Activated CD4-positive, alpha-beta T cell treated with anti-CD3 and anti-CD28 coated beads, Interleukin-2, amount 10 ng/mL, durations not matched to agents 7 days and 5 days (primary cell): ENCODE results near the gene SGPP1. TPM values are rescaled to one million over a fixed set of nuclear protein-coding genes. Genes with fewer than 3 reads are reported as not detected.
"Not testable (repeated sequence)": the region's sequence is repeated elsewhere in the genome, so short reads cannot be mapped to it uniquely, and the experiment has no call there.

Experiments
- CTCF ChIA-PET: fragments of 350-600 bp; sonication (Branson Sonifier 250); formaldehyde crosslinking; loops from one replicate; lab custom pipeline; 2021; ENCODE audit warnings: antibody characterized with exemption; lab: Charles Lee
- POLR2A ChIA-PET: fragments of 350-600 bp; sonication (Branson Sonifier 250); formaldehyde crosslinking; loops from one replicate; lab custom pipeline; 2021; ENCODE audit warnings: antibody characterized with exemption; lab: Charles Lee
- DNase-seq: peaks from one replicate; pipeline ENCODE4 v3.0.0-alpha.2; 2020
- H3K27ac Mint-ChIP-seq: one replicate; pipeline ENCODE4 v1.8.0; 2021; ENCODE audit warnings: mild to moderate bottlenecking, moderate library complexity, mixed read lengths
- H3K27me3 Mint-ChIP-seq: one replicate; pipeline ENCODE4 v1.8.0; 2021; ENCODE audit warnings: mixed read lengths
- H3K36me3 Mint-ChIP-seq: one replicate; pipeline ENCODE4 v1.8.0; 2021; ENCODE audit warnings: low read depth, mixed read lengths
- H3K4me1 Mint-ChIP-seq: one replicate; pipeline ENCODE4 v1.8.0; 2021; ENCODE audit warnings: mixed read lengths
- H3K4me3 Mint-ChIP-seq: one replicate; pipeline ENCODE4 v1.8.0; 2021; ENCODE audit warnings: mild to moderate bottlenecking, moderate library complexity, mixed read lengths
- H3K9me3 Mint-ChIP-seq: one replicate; pipeline ENCODE4 v1.8.0; 2021; ENCODE audit warnings: mixed read lengths
- total RNA-seq, 2 experiments: library from RNA; stranded (reverse); gene quantifications; one replicate each; pipeline ENCODE4 v1.2.3, GENCODE V29; 2021

Gene SGPP1
- total RNA-seq, 2 experiments from 2014 or later, result 20.0 to 23.0 TPM

DNA sequence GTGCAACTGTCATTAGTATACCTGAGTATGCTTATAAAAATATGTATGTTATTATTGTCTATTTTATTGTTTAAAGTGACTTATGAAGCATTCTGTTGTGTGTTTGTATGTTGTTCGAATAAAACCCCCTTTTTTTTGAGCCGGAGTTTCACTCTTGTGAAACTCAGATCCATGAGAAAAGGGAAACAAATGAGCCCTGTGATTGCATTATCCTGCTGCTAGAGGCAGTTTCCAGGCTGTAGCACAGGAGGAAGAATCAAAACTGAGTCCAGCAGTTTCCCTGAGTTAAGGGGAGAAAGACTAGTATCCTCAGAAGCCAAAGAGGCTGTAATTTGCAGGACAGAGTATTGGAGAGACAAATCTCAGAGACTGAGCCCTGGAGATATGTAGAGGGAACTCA lies 12.5 kb downstream of the SGPP1 start:
- no peak for DNase-seq
- ChIA-PET POLR2A (no interaction called here), CTCF (no interaction called here)
- no peak overlapping the region for H3K4me3 Mint-ChIP-seq
- peaks cover 27% of the 10 kb centered on the region for H3K9me3 Mint-ChIP-seq
- peaks cover 23% of the 10 kb centered on the region for H3K4me1 Mint-ChIP-seq
- H3K36me3 Mint-ChIP-seq, result peaks cover 51% of the 10 kb centered on the region
- H3K27ac Mint-ChIP-seq, result no peak overlapping the region
- H3K27me3 Mint-ChIP-seq, result no peaks in the 10 kb centered on the region

DNA sequence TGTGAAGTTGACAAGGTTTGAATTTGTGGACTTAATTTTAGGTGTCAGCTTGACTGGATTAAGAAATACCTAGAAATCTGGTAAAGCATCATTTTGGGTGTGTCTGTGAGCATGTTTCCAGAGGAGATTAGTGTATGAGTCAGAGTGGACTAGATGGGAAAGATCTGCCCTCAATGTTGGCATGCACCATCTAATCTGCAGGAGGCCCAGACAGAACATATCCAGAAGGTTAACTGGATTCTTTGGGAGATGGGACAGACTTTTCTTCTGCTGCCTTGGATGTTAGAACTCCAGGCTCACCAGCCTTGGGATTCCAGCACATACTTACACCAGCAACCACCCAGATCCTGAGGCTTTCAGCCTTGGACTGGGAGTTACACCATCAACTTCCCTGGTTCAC lies 14.1 kb downstream of the SGPP1 start:
- peaks cover 29% of the 10 kb centered on the region for H3K4me1 Mint-ChIP-seq

DNA sequence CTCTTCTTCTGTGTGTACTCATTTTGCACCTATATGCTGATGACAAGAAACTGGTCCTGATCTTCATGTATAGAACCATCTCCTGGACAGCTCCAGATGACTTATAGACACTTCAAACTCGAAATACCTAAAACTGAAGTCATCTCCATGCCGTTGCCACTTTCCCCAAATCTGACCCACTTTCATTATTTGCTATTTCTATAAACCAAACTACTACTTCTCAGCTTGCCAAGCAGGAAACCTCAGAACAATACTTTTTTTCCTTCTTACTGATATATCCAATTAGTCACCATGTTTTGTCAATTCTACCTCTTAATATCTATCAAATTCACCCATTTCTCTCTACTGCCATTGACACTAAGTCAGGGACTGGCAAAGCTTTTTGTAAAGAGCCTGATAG lies 14.8 kb downstream of the SGPP1 start:
- ChIA-PET CTCF (interaction anchor here (0.6 kb wide), 1 partner anchor 198 kb away, joined by 5 read pairs; no protein-coding TSS in a partner anchor), POLR2A (no interaction called here)
- peaks cover 46% of the 10 kb centered on the region for H3K36me3 Mint-ChIP-seq

More for the DNA sequence above, 14.1 kb downstream of the SGPP1 start:
- Mint-ChIP-seq H3K9me3 (peaks cover 25% of the 10 kb centered on the region), H3K36me3 (peaks cover 50% of the 10 kb centered on the region), H3K27ac (no peak overlapping the region), H3K4me3 (no peak overlapping the region), H3K27me3 (no peaks in the 10 kb centered on the region)
- no peak for DNase-seq
- ChIA-PET POLR2A (no interaction called here), CTCF (no interaction called here)

DNA sequence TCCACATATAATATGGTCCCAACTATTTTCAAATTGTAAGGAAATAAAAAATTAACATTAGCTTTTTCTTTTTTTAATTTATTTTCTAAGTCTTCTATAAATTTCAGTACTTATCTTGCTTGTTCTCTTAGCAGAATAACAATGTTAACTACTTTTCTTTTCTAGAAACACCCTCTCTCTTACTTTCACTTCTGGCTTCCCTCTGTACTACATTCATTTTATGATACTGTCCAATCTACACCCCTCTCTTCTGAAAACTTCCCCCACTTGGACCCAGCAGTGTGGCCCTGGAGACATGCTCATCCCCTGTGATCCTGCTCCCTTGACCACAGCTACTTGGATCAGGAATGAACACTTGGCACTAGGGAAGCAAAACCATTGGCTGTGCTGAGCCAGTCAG lies 15.7 kb downstream of the SGPP1 start:
- Mint-ChIP-seq H3K4me1 (peaks cover 29% of the 10 kb centered on the region), H3K27me3 (no peaks in the 10 kb centered on the region), H3K27ac (peak overlapping the region; percentile 42), H3K4me3 (peak overlapping the region; percentile 51), H3K9me3 (peaks cover 15% of the 10 kb centered on the region), H3K36me3 (peaks cover 42% of the 10 kb centered on the region)
- POLR2A ChIA-PET, result no interaction called here
- CTCF ChIA-PET, result interaction anchor here (0.6 to 1.1 kb wide), 7 partner anchors 13 to 1603 kb away, joined by 3 to 5 read pairs (median 3); no protein-coding TSS in a partner anchor
- no peak for DNase-seq

More for the DNA sequence above, 14.8 kb downstream of the SGPP1 start:
- DNase-seq, result no peak
- Mint-ChIP-seq H3K27ac (peak overlapping the region; percentile 41), H3K4me1 (peaks cover 29% of the 10 kb centered on the region), H3K27me3 (no peaks in the 10 kb centered on the region), H3K4me3 (no peak overlapping the region), H3K9me3 (peaks cover 21% of the 10 kb centered on the region)

DNA sequence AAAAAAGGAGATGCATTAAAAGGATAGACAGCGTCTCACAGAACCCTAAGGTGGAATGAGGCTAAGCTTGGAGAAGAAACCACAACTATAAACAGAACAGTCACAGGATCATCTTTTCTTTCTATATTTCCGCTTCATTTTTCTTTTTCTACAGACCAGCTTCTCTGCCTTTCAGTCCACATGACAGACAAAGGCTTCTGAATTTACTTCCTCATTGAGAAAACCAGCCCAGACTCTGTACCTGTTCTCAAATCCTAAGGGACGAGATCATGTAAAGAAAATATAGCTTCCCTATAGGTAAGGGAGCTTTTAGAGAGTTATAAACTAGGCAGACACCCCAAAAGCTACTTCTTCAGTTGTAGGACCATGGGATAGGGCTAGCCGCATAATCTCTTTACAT lies 17.4 kb downstream of the SGPP1 start:
- Mint-ChIP-seq H3K27me3 (no peaks in the 10 kb centered on the region), H3K9me3 (peaks cover 10% of the 10 kb centered on the region), H3K4me1 (peaks cover 29% of the 10 kb centered on the region), H3K4me3 (no peak overlapping the region), H3K27ac (no peak overlapping the region), H3K36me3 (peaks cover 32% of the 10 kb centered on the region)
- ChIA-PET CTCF (interaction anchor here (0.6 to 1.2 kb wide), 3 partner anchors 13 to 44 kb away, joined by 3 to 4 read pairs (median 3); no protein-coding TSS in a partner anchor), POLR2A (no interaction called here)
- DNase-seq, result no peak

DNA sequence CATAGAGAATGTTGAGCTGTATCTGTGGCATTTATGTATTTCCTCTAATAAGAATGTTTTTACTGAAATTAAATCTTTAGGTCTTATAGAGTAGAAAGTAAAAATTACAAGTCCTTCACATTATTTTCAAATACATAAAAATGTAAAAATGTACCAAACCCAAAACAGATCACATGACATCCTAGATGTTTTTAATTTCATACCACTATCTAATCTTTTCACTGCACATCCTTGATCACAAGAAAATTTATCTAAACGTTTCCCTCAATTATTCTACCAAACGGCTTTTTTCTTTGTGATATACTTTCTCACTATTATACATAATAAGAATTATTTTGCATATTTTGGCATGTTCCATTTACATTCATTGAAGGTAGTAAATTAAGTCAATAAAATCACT lies 18.3 kb downstream of the SGPP1 start:
- Mint-ChIP-seq H3K4me3 (no peak overlapping the region), H3K4me1 (peaks cover 29% of the 10 kb centered on the region), H3K9me3 (peaks cover 10% of the 10 kb centered on the region), H3K27me3 (no peaks in the 10 kb centered on the region), H3K36me3 (peaks cover 27% of the 10 kb centered on the region), H3K27ac (no peak overlapping the region)
- POLR2A ChIA-PET, result no interaction called here
- no peak for DNase-seq
- CTCF ChIA-PET, result interaction anchor here (0.6 to 1.2 kb wide), 2 partner anchors 16 to 70 kb away, joined by 3 read pairs; no protein-coding TSS in a partner anchor

DNA sequence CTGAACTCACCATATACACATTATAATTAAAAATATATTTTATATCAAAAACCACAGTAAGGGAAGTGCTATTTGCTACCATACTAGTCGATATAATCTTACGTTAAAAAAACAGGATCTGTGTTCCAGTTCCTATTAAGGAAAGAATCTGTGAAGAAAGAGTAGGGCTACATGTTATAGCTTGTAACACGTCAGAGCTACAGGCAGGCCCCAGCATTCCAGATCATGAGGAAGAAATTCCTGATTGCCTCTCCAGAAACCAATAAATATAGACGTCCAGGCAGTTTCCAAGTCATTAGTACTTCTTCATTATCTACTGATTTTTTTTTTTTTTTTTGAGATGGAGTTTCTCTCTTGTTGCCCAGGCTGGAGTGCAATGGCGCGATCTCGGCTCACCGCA lies 20.6 kb downstream of the SGPP1 start:
- H3K36me3 Mint-ChIP-seq, result peaks cover 17% of the 10 kb centered on the region
- CTCF ChIA-PET, result interaction anchor here (0.6 kb wide), 1 partner anchor 346 kb away, joined by 4 read pairs; no protein-coding TSS in a partner anchor
- peaks cover 15% of the 10 kb centered on the region for H3K4me1 Mint-ChIP-seq
- peaks cover 6% of the 10 kb centered on the region for H3K9me3 Mint-ChIP-seq
- no peak overlapping the region for H3K27ac Mint-ChIP-seq
- DNase-seq, result no peak
- H3K27me3 Mint-ChIP-seq, result no peaks in the 10 kb centered on the region
- POLR2A ChIA-PET, result no interaction called here
- no peak overlapping the region for H3K4me3 Mint-ChIP-seq

DNA sequence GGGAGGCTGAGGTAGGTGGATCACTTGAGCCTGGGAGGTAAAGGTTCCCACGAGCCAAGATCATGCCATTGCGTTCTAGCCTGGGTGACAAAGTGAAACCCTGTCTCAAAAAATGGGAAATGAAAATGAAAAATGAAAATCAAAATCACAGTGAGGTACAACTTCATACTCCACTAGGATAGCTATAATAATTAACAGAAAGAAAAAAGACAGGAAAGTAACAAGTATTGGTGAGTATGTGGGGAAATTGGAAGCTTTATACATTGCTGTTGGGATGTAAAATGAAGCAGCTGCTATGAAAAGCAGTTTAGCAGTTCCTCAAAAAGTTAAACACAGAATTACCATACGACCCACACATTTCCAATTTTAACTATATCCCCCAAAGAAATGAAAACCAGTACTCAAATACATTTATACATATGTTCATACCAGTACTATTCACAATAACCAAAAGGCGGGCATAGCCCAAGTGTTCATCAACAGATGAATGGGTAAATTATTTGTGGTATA lies 22.2 kb downstream of the SGPP1 start:
- Mint-ChIP-seq H3K27ac (no peak overlapping the region), H3K27me3 (no peaks in the 10 kb centered on the region), H3K4me3 (no peak overlapping the region), H3K4me1 (peaks cover 14% of the 10 kb centered on the region), H3K36me3 (peaks cover 13% of the 10 kb centered on the region), H3K9me3 (peaks cover 3% of the 10 kb centered on the region)
- ChIA-PET CTCF (interaction anchor here (1.1 kb wide), 1 partner anchor 11 kb away, joined by 3 read pairs; no protein-coding TSS in a partner anchor), POLR2A (no interaction called here)
- DNase-seq, result no peak

DNA sequence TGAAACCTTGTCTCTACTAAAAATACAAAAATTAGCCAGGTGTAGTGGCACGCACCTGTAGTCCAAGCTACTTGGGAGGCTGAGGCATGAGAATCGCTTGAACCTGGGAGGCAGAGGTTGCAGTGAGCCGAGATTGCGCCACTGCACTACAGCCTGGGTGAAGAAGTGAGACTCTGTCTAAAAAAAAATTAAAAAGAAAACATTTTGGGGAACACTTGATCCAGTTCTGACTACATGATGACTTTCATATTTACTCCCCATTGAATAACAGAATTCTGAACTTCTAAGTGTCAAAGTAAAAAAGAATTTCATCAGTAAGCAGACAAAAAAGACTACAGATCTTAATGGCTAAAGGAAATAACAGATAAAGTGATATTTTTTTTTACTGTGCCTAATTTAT lies 25.3 kb downstream of the SGPP1 start:
- POLR2A ChIA-PET, H3K27me3 Mint-ChIP-seq, H3K9me3 Mint-ChIP-seq, H3K27ac Mint-ChIP-seq, DNase-seq, H3K4me3 Mint-ChIP-seq: not testable (repeated sequence)
- Mint-ChIP-seq H3K4me1 (peaks cover 12% of the 10 kb centered on the region), H3K36me3 (peaks cover 14% of the 10 kb centered on the region)
- CTCF ChIA-PET, result interaction anchor here (0.6 to 1.2 kb wide), 2 partner anchors 20 to 1680 kb away, joined by 3 read pairs; no protein-coding TSS in a partner anchor

DNA sequence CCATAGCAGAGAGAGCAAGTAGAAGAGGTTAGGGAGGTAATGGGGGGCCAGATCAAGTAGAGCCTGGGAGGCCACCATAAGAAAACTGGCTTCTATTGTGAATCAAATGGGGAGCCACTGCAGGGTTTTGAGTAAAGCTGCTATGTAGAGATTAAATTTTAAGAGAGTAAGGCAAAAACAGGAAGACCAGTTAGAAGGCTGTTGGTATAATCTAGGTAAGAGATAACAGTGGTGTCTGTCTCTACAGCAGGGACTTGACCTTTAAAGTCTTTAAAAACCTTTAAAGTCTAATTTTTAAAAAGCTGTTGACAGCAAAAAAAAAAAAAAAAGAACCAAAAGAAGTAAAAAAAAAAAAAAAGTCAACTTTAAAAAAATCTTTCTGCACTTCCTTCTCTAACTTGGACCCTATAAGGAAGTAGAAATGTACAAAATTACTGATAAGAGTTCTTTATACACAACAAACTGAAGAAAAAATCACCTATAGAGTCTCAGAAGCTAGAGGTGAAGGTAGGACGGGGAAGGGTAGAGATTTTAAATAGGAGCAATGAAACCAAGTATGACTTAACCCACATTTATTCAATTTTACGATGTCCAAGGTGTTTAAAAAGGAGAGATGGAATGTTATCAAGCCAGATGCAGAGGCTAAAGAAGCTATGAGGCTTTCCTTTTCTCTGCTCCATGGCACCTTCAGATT lies 26.1 kb downstream of the SGPP1 start:
- H3K9me3 Mint-ChIP-seq, result peaks cover 3% of the 10 kb centered on the region
- H3K36me3 Mint-ChIP-seq, result peaks cover 17% of the 10 kb centered on the region
- peaks cover 17% of the 10 kb centered on the region for H3K4me1 Mint-ChIP-seq
- DNase-seq, result no peak
- CTCF ChIA-PET, result interaction anchor here (0.6 to 1.2 kb wide), 3 partner anchors 19 to 1681 kb away, joined by 3 read pairs; no protein-coding TSS in a partner anchor
- POLR2A ChIA-PET, result no interaction called here
- H3K27me3 Mint-ChIP-seq, result no peaks in the 10 kb centered on the region
- no peak overlapping the region for H3K27ac Mint-ChIP-seq
- no peak overlapping the region for H3K4me3 Mint-ChIP-seq

DNA sequence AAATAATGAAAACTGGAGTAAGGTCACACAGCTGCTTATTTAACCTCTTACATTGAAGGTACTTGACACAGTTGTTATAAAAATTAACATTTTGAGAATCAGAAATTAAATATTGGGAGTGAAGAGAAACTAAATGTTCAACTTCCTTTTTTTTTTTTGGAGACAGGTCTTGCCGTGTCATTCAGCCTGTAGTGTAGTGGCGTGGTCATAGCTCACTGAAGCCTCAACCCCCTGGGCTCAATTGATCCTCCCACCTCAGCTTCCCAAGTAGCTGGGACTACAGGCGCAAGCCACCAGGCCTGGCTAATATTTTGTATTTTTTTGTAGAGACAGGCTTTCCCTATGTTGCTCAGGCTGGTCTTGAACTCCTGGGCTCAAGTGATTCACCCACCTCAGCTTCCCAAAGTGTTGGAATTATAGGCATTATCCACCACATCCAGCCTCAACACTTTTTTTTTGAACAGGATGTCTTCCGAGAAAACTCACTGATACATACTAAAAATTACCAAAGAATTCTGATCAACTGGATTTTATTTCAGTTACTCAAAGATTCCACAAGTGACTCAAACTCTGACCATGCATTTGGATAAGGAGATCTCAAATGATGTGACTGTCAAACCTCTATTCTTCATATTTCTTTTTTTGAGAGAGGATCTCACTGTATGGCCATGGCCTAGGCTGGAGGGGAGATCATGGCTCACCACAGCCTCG lies 35.4 kb downstream of the SGPP1 start:
- Mint-ChIP-seq H3K27ac (no peak overlapping the region), H3K4me1 (peaks cover 8% of the 10 kb centered on the region), H3K4me3 (no peak overlapping the region), H3K27me3 (no peaks in the 10 kb centered on the region), H3K36me3 (peaks cover 22% of the 10 kb centered on the region), H3K9me3 (no peaks in the 10 kb centered on the region)
- ChIA-PET POLR2A (no interaction called here), CTCF (interaction anchor here (0.6 to 1.2 kb wide), 4 partner anchors 20 to 80 kb away, joined by 3 to 4 read pairs (median 3); partner anchors contain the start of gene SGPP1)
- DNase-seq, result no peak

DNA sequence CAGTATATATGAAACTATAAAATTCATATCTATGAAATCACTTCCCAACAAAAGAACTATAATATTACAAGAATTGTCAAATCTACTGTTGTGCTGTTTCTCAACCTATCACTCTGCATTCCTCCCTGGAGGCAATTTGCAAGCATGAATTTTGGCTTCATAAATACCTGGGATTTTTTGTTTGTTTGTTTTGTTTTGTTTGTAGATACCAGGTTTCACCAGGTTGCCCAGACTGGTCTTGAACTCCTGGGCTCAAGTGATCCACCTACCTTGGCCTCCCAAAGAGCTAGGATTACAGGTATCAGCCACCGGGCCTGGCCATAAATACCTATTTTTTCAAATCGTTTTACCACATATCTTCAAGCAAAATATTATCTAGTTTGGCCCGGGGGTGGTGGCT lies 38.7 kb downstream of the SGPP1 start:
- Mint-ChIP-seq H3K36me3 (peaks cover 21% of the 10 kb centered on the region), H3K27ac (no peak overlapping the region), H3K4me1 (peaks cover 2% of the 10 kb centered on the region), H3K9me3 (no peaks in the 10 kb centered on the region), H3K4me3 (no peak overlapping the region), H3K27me3 (no peaks in the 10 kb centered on the region)
- ChIA-PET CTCF (interaction anchor here (0.7 kb wide), 2 partner anchors 10 to 24 kb away, joined by 3 read pairs; no protein-coding TSS in a partner anchor), POLR2A (interaction anchor here (0.6 kb wide), 1 partner anchor 33 kb away, joined by 3 read pairs; no protein-coding TSS in a partner anchor)
- no peak for DNase-seq
